Fibroblast of skin of back (primary cell): ENCODE data around the gene LRRC26. TPM values are rescaled to one million over a fixed set of nuclear protein-coding genes. Genes with fewer than 3 reads are reported as not detected.

Source experiments
- DNase-seq: peaks from one replicate; pipeline ENCODE4 v3.0.0-alpha.2; 2013
- polyA plus RNA-seq, 2 experiments: library from polyadenylated mRNA; unstranded; fragments of 120-200 nt; gene quantifications; one replicate each; pipeline ENCODE4 v1.2.1, GENCODE V29; 2013; ENCODE audit not compliant: insufficient read length in 2 of 2

Gene LRRC26, protein sequence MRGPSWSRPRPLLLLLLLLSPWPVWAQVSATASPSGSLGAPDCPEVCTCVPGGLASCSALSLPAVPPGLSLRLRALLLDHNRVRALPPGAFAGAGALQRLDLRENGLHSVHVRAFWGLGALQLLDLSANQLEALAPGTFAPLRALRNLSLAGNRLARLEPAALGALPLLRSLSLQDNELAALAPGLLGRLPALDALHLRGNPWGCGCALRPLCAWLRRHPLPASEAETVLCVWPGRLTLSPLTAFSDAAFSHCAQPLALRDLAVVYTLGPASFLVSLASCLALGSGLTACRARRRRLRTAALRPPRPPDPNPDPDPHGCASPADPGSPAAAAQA
- polyA plus RNA-seq (2013, experiment 1 of 2; ENCODE audit: insufficient read length), result not detected
- polyA plus RNA-seq (2013, experiment 2 of 2; ENCODE audit: insufficient read length), result not detected

- no peak for DNase-seq
Measured at GRCh38 chr9:137169896-137170358, at the start of gene LRRC26. Gene LRRC26, minus strand, starts transcription at chr9:137170051. Its CDS starts 108 bp downstream, at chr9:137169943.

- peak; percentile 50 for DNase-seq
Measured at GRCh38 chr9:137218754-137219271, 49.0 kb upstream of the LRRC26 start.

- no peak for DNase-seq
Measured at GRCh38 chr9:137218212-137218753, 48.4 kb upstream of the LRRC26 start.

DNA sequence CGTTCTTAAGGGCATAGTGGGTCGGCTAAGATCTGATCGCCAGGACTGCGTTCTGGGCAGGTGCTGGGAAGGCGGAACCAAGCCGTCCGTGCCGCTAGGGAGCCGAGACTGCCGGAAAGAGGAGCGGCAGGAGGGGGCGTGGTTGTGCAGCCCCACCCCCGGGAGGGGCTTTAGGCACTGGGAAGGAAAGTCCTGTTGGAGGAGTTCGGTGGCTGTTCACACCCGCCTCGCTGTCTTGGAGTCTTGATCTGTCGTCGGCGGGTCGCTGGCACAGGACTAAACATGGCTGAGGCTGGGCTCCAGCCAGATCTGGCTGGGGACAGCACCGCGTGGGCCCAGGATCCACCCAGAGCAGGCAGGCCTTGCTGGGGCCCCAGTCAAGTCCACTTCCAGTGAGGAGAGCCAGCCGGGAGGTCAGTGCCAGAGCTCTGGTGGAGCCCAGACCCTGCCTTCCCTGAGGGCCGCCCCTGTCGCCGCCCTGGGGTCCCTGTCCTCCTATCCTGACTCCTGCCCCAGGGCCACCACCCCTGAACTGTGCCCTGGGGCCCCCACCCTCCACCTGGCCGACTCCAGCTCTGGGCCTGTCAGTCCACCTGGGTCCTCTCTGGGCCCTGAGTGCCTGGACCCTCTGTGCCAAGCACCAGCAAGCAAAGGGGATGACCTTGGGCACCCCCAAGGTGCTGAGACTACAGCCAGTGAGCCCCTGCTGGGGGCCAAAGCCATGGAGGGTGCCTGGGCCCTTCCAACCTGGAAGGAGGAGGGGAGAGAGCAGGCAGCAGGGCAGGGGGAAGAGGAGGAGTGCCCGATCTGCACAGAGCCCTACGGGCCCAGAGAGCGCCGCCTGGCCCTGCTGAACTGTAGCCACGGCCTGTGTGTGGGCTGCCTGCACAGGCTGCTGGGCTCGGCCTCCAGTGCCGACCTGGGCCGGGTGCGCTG lies 47.7 kb upstream of the LRRC26 start:
- DNase-seq, result no peak

DNA sequence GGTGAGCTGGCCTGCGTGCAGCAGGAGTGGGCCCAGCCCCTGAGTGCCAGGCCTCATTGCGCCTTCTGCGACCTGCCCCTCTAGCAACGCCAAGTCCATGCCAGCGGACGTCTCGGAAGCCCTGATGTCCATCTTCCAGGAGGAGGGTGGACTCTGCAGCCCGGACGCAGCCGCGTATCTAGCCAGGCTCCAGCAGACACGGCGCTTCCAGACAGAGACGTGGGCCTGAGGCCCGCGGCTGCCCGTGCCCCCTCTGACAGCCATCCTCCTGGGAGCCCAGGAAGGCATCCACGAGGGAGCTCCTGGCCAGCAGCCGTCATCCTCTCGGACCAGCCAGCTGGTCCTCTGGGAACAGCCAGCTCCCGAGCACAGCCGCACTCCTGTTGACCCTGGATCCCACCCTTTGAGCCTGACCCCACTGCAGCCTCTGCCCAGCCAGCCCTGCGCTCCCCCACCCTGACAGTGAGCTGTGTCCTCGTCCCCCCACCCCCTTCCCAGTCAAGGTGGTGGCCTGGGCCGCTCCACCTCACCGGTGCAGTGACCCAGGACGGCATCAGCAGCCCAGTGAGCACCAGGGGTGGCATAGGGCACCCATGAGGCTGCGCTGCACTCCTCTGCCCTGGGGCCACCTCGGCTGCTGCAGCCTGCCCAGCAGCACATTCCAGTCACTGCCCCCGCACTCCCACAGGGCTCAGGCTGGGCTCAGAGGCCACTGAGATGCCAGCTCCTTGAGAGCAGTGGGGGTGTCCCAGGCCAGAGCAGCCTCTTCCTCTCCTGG lies 46.5 kb upstream of the LRRC26 start:
- DNase-seq, result no peak

GRCh38 chr9:137215196-137215986 lies 45.5 kb upstream of the LRRC26 start:
- DNase-seq, result no peak

GRCh38 chr9:137214620-137215019 lies 44.8 kb upstream of the LRRC26 start:
- DNase-seq, result no peak

- no peak for DNase-seq
Measured at GRCh38 chr9:137213160-137214060, 43.6 kb upstream of the LRRC26 start.

DNA sequence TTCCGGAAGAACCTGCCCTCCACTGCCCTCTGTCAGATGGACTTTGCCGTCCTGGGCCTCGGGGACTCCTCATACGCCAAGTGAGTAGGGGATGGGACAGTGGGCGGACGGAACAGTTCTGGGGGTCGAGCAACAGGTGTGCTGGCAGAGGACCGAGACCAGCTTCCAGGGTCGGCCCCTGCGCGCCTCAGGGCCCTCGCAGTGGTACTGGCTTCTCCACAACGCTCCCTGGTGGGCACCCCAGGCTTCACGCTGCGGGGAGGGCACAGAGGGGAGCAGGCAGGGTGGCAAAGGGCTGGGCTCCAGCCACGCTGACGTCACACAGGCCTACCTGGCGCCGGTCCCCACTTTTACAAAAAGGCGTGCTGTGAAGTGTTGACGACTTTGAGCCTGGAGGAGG lies 42.7 kb upstream of the LRRC26 start:
- no peak for DNase-seq

DNA sequence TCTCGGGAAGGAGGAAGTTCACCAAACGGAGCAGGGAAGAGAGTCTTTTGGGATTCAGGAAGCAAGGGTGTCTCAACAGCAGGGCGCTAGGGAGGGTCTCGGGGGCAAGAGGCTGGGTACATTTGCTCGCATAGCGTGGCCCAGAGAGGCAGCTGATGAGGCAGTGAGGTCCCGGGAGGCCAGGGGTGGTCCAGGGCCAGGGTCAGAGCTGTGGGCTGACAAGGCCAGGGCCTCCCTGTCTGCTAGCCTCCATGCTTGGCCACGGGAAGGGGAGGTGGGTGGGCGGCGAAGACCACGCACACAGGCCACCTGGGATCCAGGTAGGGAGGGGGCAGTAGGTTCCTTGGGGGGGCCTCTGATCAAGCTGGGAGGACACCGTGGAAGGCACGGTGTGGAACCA lies 41.7 kb upstream of the LRRC26 start:
- no peak for DNase-seq

GRCh38 chr9:137206602-137207001 lies 36.8 kb upstream of the LRRC26 start:
- no peak for DNase-seq

- peak; percentile 87 for DNase-seq
Measured at GRCh38 chr9:137205126-137206069, 35.5 kb upstream of the LRRC26 start, which contains the start of the genes NDOR1 and TMEM203. Gene NDOR1, plus strand, starts transcription at chr9:137205700. Its CDS starts 78 bp downstream, at chr9:137205778. Gene TMEM203, minus strand, starts transcription at chr9:137205648. Its CDS starts 234 bp downstream, at chr9:137205414.

GRCh38 chr9:137204731-137205125 lies 34.9 kb upstream of the LRRC26 start:
- DNase-seq, result no peak

DNA sequence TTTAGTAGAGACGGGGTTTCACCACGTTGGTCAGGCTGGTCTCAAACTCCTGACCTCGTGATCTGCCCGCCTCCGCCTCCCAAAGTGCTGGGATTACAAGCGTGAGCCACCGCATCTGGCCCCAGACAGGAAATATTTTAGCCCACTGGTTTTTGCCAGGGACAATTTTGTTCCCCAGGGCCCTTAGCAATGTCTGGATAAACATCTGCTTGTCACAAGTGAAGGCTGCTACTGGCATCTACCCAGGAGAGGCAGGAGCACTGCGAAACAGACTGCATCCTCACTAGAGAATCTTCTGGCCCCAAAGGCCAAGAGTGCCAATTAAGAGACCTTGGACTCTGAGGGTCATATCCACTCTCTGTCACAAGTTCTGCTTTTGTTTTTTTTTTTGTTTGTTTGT lies 33.1 kb upstream of the LRRC26 start:
- DNase-seq, result peak; percentile 35

DNA sequence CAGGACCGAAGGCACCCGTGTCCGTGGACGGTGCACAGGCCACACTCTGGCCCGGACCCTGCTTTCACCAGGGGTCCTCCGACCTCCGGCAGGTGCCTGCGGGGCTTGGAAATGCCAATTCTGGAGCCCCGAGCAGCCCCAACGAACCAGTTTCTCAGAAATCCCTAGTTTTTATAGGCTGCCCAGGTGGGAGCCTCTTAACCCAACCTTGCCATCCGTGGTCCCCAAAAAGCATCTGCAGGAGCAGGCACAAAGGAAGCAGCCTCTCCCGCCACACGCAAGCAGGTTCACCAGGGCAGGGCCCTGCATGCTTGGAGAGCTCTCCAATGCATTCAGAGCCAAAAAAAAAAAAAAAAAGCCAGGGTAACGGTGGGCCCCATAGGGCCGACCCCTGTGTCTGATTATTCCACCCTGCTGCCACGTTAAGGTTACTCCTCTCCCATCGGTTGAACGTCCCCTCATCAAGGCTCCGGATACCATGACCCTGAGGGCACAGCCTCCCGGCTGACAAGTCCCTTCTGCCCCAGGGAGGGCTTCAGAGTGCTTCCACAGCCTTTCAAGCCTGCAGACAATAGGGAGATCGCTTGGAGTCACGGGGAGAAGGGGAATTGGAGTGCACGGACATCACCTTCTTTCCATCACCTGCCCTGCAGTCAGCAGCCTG lies 31.5 kb upstream of the LRRC26 start:
- no peak for DNase-seq

DNA sequence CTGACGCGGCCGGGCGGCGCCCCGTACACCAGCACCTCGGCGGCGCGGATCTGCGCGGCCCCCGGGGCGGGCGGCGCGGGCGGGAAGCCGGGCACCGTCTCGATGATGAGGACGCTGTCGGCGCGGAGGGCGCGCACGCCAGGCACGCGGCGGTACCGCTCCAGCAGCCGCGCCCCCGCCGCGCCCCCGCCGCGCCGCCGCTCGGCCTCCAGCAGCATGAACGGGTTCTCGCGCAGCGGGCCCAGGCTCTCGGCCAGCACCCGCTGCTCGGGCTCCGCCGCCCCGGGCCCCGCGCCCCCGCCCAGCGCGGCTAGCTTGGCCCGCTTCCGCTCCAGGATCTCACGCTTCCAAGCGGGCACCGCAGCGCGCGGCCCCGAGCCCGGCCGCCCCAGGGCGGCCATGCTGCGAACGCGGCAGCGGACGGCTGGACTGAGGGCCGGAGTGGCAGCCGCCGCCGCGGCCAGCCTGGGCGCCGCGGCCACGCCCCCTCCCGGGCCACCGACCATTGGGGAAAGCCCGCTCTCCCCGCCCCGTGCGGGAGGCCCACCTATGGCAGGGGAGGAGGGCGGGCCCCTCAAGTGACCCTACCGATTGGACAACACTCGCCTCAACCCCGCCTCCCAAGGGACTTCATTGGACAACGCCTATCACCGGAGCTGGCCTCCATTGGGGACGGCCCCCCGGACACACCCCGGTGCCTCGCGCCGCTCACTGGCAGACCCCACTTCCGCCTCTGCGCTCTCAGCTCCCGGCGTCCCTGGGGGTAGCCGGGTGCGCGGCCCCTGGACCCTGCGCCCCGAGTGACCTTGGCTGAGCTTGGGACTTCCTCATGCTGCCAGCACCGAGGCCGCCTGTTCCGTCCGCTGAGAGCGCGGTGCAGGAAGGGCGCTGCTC lies 30.7 kb upstream of the LRRC26 start, which contains the start of gene TPRN:
Gene TPRN (minus strand): TSS at position 431 of the 894 bp plus-strand sequence. CDS start 30 bp downstream, at position 401.
- DNase-seq, result peak; percentile 99
